ENCODE data around the gene EXTL1.

- TF ChIP-seq MYC (IDR thresholded peaks at IDR 0.05; ENCODE audit: low read depth, low read length) (no peak), CTCF (IDR thresholded peaks at IDR 0.05; ENCODE audit: extremely low read depth in 1 of 2, insufficient read depth in 1 of 2, low read depth in 1 of 2, low read length in 2 of 2) (no peak), JUN (IDR thresholded peaks at IDR 0.05; ENCODE audit: borderline replicate concordance, insufficient read depth, insufficient read length, low read depth) (no peak), POLR2AphosphoS5 (IDR thresholded peaks at IDR 0.05; ENCODE audit: insufficient read depth, low read depth, low read length) (no peak), POLR2A (IDR thresholded peaks at IDR 0.05; ENCODE audit: low read depth, low read length) (no peak), MAX (IDR thresholded peaks at IDR 0.05; ENCODE audit: insufficient read depth, insufficient read length) (no peak), EZH2 (IDR thresholded peaks at IDR 0.05; ENCODE audit: borderline replicate concordance, low read depth, low read length, severe bottlenecking) (no peak), GATA2 (IDR thresholded peaks at IDR 0.05; ENCODE audit: insufficient read depth, insufficient read length, low read depth, low read length) (no peak), FOS (IDR thresholded peaks at IDR 0.05; ENCODE audit: borderline replicate concordance, insufficient read depth, low read length) (no peak)
Observed at GRCh38 chr1:26043765-26044164, 22.2 kb downstream of the EXTL1 start.
